ENCODE results near the gene BTK.
A peak's percentile ranks its signal among the peaks of the same experiment; 100 is the strongest.

Gene BTK

GRCh38 chrX:101393530-101394305 is 7.7 kb upstream of the BTK start:
- no peak for DNase-seq

GRCh38 chrX:101391831-101392230 is 5.8 kb upstream of the BTK start:
- DNase-seq = no peak

GRCh38 chrX:101390664-101391525 is 4.9 kb upstream of the BTK start, which contains the start of gene RPL36A:
Gene RPL36A, plus strand, starts transcription at chrX:101391011. Its CDS starts 33 bp downstream, at chrX:101391044.
- DNase-seq = peak; percentile 12 to 85

GRCh38 chrX:101388604-101389003 is 2.6 kb upstream of the BTK start:
- DNase-seq = no peak

GRCh38 chrX:101386542-101386885 is 523 bp upstream of the BTK start:
- DNase-seq = no peak

- no peak for DNase-seq
Measured at GRCh38 chrX:101385026-101385684, 836 bp downstream of the BTK start.

- DNase-seq = no peak
Measured at GRCh38 chrX:101383679-101384205, 2.2 kb downstream of the BTK start.

- DNase-seq = no peak
Measured at GRCh38 chrX:101377547-101377946, 8.4 kb downstream of the BTK start.

GRCh38 chrX:101370888-101371504 is 15.0 kb downstream of the BTK start:
- no peak for DNase-seq

GRCh38 chrX:101369687-101370086 is 16.3 kb downstream of the BTK start:
- no peak for DNase-seq

GRCh38 chrX:101368800-101369199 is 17.2 kb downstream of the BTK start:
- DNase-seq = peak in 1 of 2 donors; percentile 84

GRCh38 chrX:101365301-101365795 is 20.6 kb downstream of the BTK start:
- no peak for DNase-seq

GRCh38 chrX:101362757-101363156 is 23.2 kb downstream of the BTK start:
- DNase-seq = no peak

GRCh38 chrX:101362116-101362515 is 23.9 kb downstream of the BTK start:
- no peak for DNase-seq

- DNase-seq = no peak
Measured at GRCh38 chrX:101360390-101360789, 25.6 kb downstream of the BTK start.

GRCh38 chrX:101359966-101360365 is 26.0 kb downstream of the BTK start:
- no peak for DNase-seq

- DNase-seq = no peak
Measured at GRCh38 chrX:101357166-101357795, 28.7 kb downstream of the BTK start.

- DNase-seq = no peak
Measured at GRCh38 chrX:101349193-101349562, 36.8 kb downstream of the BTK start.

GRCh38 chrX:101348452-101349192 is 37.4 kb downstream of the BTK start, which contains the start of gene TIMM8A:
Gene TIMM8A, minus strand, starts transcription at chrX:101348742. Its CDS starts 78 bp downstream, at chrX:101348664.
- DNase-seq = peak; percentile 21 to 41

- peak in 1 of 2 donors; percentile 9 for DNase-seq
Measured at GRCh38 chrX:101347859-101348451, 38.0 kb downstream of the BTK start.

GRCh38 chrX:101337776-101338271 is 48.2 kb downstream of the BTK start:
- no peak for DNase-seq

Measured in bone marrow (tissue), 2 donors.